Subcutaneous adipose tissue (tissue), 4 donors: ENCODE data around the gene PITPNC1. TPM values are rescaled to one million over a fixed set of nuclear protein-coding genes. Genes with fewer than 3 reads are reported as not detected.

Experiments
- total RNA-seq, 4 donors: library from RNA; depleted of rRNA; stranded (reverse); fragments of >200 nt; gene quantifications; one replicate each; pipeline ENCODE4 v1.1.0, GENCODE V29; 2016
- TF ChIP-seq, protein P1 (sequence below): fragments of 450-650 bp; IDR thresholded peaks from one replicate; pipeline ENCODE4 v1.5.1; 2016; ENCODE audit warnings: low read depth, mild to moderate bottlenecking, control low read depth, antibody characterized with exemption, moderate library complexity

The PITPNC1 gene
- total RNA-seq, 4 donors from 2014 or later = 12.1 to 26.8 (median 18.2) TPM

DNA sequence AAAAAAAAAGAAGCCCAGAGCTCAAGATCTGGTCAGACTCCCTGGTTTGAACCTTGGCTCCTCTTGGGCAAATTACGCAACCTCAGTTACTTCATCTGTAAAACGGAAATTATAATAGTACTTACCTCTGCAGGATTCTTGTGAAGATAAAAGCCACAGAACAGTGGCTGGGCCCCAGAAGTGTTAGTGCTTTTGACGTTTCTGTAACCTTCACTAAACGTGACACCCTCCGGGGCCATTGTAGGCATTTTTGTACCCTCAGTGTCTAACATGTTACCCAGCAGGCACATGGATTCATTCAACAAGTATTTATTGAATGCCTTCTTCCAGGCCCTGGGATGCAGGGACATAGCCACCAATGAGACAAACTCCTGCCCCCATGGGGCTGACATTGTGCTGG lies 58.0 kb downstream of the PITPNC1 start:
- TF ChIP-seq, protein P1, sequence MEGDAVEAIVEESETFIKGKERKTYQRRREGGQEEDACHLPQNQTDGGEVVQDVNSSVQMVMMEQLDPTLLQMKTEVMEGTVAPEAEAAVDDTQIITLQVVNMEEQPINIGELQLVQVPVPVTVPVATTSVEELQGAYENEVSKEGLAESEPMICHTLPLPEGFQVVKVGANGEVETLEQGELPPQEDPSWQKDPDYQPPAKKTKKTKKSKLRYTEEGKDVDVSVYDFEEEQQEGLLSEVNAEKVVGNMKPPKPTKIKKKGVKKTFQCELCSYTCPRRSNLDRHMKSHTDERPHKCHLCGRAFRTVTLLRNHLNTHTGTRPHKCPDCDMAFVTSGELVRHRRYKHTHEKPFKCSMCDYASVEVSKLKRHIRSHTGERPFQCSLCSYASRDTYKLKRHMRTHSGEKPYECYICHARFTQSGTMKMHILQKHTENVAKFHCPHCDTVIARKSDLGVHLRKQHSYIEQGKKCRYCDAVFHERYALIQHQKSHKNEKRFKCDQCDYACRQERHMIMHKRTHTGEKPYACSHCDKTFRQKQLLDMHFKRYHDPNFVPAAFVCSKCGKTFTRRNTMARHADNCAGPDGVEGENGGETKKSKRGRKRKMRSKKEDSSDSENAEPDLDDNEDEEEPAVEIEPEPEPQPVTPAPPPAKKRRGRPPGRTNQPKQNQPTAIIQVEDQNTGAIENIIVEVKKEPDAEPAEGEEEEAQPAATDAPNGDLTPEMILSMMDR = no peak

DNA sequence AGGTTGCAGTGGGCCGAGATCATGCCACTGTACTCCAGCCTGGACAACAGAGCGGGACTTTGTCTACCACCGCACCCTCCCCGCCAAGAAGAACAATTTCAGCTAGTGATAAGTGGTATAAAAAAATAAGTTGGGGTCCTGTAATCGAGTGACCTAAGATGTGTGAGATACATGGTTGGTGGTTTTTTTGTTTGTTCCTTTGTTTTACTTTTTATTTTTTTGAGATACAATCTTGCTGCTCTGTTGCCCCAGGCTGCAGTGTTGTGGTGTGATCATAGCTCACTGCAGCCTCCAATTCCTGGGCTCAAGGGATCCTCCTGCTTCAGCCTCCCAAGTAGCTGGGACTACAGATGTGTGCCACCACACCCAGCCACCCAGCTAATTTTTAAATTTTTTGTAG lies 58.7 kb downstream of the PITPNC1 start:
- TF ChIP-seq, protein P1 = no peak

DNA sequence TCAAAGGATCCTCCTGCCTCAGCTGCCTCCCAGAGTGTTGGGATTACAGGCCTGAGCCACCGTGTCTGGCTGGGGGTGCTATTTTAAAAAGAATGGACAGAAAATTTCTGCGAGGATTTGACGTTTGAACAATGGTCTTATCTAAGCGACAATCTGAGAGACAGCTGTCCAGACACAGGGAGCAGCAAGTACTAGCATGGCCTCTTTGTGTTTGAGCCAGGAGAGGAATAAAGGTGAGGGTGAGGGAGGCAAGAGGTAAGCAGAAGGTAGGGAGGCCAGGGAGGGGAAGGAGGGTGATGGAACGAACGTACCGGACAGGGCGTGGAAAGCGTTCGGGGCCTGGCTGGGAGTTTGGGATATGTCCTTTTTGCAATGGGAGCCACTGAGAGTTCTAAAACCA lies 59.2 kb downstream of the PITPNC1 start:
- TF ChIP-seq, protein P1 = no peak

DNA sequence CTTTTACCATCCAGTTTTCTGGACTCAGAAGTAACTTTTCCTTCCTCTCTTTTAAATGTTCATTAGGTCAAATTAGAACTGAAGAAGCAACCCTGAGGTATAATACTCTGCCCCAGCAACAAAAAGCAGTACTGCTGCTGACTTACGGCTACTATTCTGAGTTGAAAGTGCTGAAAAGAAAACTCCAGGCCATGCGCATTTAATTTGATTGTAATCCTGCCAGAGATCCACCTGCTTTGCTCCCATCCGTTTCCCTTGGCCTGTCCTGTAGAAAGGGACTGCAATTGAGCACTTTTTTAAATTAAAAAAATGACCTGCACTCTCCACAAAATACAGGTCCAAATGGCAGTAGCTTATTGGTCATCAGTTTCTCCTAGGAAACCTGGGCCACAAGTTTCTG lies 61.6 kb downstream of the PITPNC1 start:
- TF ChIP-seq, protein P1 = no peak

DNA sequence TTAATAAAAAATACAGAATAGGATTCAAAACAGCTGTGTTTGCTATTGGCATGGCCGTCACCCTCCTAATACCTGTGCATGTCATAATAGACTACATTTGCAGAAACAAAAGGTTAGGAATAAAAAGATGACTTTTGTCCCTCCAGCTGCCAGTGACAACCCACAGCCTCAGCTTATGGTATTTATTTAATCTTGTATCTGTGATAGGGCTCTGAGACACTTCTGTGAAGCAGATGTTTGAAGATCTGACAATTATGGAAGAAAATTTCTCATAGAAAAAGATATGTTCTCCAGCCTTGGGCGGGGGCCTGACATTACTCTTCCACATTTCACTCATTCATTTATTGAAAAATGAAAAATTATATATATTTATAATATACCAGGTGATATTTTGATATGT lies 62.2 kb downstream of the PITPNC1 start:
- TF ChIP-seq, protein P1 = no peak

DNA sequence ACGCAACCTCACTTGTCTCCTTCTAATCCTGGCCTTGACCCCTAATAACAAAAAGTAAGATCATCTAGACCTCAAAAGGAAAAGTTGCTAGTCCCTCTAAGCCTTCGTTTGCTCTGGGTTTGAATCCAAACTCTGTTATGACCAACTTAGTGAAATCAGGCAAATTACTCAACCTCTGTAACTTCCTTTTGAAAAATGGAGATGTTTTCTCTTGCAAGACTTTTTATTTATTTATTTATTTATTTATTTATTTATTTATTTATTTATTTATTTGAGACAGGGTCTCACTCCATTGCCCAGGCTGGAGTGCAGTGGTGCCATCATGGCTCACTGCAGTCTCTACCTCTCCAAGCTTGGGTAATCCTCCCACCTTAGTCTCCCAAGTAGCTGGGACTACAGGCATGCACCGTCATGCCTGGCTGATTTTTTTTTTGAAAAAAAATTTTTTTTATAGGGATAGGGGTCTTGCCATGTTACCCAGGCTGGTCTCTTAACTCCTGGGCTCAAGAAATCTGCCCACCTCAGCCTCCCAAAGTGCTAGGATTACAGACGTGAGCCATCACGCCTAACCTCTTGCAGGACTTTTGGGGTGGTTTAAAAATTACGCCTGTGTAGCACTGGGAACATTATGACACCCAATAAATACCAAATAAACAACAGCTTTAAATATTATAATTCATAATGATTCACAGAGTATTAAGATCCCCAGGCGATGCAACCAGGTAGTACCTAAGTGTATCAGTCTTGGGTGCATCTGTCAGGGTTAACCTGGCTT lies 63.4 kb downstream of the PITPNC1 start:
- TF ChIP-seq, protein P1 = no peak

DNA sequence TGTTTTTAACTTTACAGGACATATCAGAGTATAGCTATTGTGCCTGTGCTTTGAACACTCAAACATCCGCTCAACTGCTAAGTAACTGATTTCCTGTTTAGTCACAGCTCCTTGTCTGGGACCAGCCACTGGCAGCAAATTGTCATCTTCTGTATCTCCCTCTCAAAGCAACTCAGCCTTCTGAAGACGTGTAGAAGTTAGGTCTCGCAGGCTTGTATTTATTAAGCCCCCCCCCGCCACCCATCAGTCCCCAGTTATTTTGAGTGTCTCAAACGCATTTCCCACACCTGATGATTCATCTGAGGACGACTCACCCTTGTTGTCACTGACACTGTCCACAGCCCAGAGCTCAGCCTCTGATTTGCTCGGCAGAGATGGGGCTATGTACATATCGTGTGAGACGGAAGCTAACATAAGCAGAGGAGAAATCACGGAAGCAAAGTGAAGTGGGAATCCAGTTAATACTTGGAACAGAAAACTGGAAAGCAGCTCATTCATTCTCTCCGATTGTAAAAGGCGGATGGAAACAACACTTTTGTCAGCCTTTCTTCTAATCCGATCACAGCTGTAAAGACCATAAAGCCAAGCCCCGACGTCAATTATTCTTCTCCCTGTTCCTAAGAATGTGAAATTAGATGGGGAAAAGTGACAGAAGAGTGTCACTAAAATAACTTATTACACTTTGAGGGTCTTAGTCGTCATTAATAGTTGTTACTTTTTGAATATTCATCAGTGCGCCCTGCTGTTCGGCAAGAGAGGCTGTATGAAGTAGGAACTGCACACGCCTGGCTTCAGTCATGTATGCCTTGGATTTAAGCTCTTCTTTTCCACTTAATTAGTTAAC lies 64.2 kb downstream of the PITPNC1 start:
- TF ChIP-seq, protein P1 = no peak
